ENCODE results near the gene THOC7. TPM values are rescaled to one million over a fixed set of nuclear protein-coding genes. Genes with fewer than 3 reads are reported as not detected.
A peak's percentile ranks its signal among the peaks of the same experiment; 100 is the strongest.

The THOC7 gene
- total RNA-seq, 1 donor from 2014 or later, result 43.3 TPM

GRCh38 chr3:63872135-63872924 is 8.7 kb upstream of the THOC7 start:
- Mint-ChIP-seq H3K9me3 (ENCODE audit: unreplicated experiment) (no peaks in the 10 kb centered on the region), H3K4me1 (ENCODE audit: low read depth, unreplicated experiment) (peaks cover 9% of the 10 kb centered on the region), H3K4me3 (ENCODE audit: unreplicated experiment) (no peak overlapping the region), H3K27ac (ENCODE audit: unreplicated experiment) (no peak overlapping the region), H3K36me3 (ENCODE audit: unreplicated experiment) (no peaks in the 10 kb centered on the region), H3K27me3 (ENCODE audit: unreplicated experiment) (no peaks in the 10 kb centered on the region)
- TF ChIP-seq CTCF (IDR thresholded peaks at IDR 0.05; ENCODE audit: partially characterized antibody, unreplicated experiment), result no peak
- DNase-seq, result no peak

- H3K4me3 Mint-ChIP-seq (ENCODE audit: unreplicated experiment), result no peak overlapping the region
- TF ChIP-seq CTCF (IDR thresholded peaks at IDR 0.05; ENCODE audit: partially characterized antibody, unreplicated experiment), result no peak
- H3K9me3 Mint-ChIP-seq (ENCODE audit: unreplicated experiment), result no peaks in the 10 kb centered on the region
- H3K4me1 Mint-ChIP-seq (ENCODE audit: low read depth, unreplicated experiment), result peaks cover 8% of the 10 kb centered on the region
- H3K27me3 Mint-ChIP-seq (ENCODE audit: unreplicated experiment), result no peaks in the 10 kb centered on the region
- H3K27ac Mint-ChIP-seq (ENCODE audit: unreplicated experiment), result no peak overlapping the region
- no peaks in the 10 kb centered on the region for H3K36me3 Mint-ChIP-seq (ENCODE audit: unreplicated experiment)
- no peak for DNase-seq
Observed at GRCh38 chr3:63870615-63871005, 7.0 kb upstream of the THOC7 start.

- peaks cover 8% of the 10 kb centered on the region for H3K4me1 Mint-ChIP-seq (ENCODE audit: low read depth, unreplicated experiment)
- H3K27me3 Mint-ChIP-seq (ENCODE audit: unreplicated experiment), result no peaks in the 10 kb centered on the region
- H3K27ac Mint-ChIP-seq (ENCODE audit: unreplicated experiment), result no peak overlapping the region
- TF ChIP-seq CTCF (IDR thresholded peaks at IDR 0.05; ENCODE audit: partially characterized antibody, unreplicated experiment), result no peak
- no peaks in the 10 kb centered on the region for H3K36me3 Mint-ChIP-seq (ENCODE audit: unreplicated experiment)
- no peak overlapping the region for H3K4me3 Mint-ChIP-seq (ENCODE audit: unreplicated experiment)
- no peak for DNase-seq
- H3K9me3 Mint-ChIP-seq (ENCODE audit: unreplicated experiment), result no peaks in the 10 kb centered on the region
Observed at GRCh38 chr3:63869940-63870614, 6.5 kb upstream of the THOC7 start.

GRCh38 chr3:63867225-63867624 is 3.6 kb upstream of the THOC7 start:
- Mint-ChIP-seq H3K27me3 (ENCODE audit: unreplicated experiment) (peaks cover 7% of the 10 kb centered on the region), H3K27ac (ENCODE audit: unreplicated experiment) (no peak overlapping the region), H3K36me3 (ENCODE audit: unreplicated experiment) (no peaks in the 10 kb centered on the region), H3K4me3 (ENCODE audit: unreplicated experiment) (no peak overlapping the region), H3K4me1 (ENCODE audit: low read depth, unreplicated experiment) (peaks cover 14% of the 10 kb centered on the region), H3K9me3 (ENCODE audit: unreplicated experiment) (peaks cover 7% of the 10 kb centered on the region)
- DNase-seq, result no peak
- no peak for TF ChIP-seq CTCF (IDR thresholded peaks at IDR 0.05; ENCODE audit: partially characterized antibody, unreplicated experiment)

GRCh38 chr3:63864965-63865327 is 1.3 kb upstream of the THOC7 start:
- H3K27ac Mint-ChIP-seq (ENCODE audit: unreplicated experiment), result peak overlapping the region; percentile 18
- H3K4me3 Mint-ChIP-seq (ENCODE audit: unreplicated experiment), result peak overlapping the region; percentile 83

More at GRCh38 chr3:63864965-63865327, 1.3 kb upstream of the THOC7 start:
- TF ChIP-seq CTCF (IDR thresholded peaks at IDR 0.05; ENCODE audit: partially characterized antibody, unreplicated experiment), result no peak
- peaks cover 8% of the 10 kb centered on the region for H3K27me3 Mint-ChIP-seq (ENCODE audit: unreplicated experiment)
- H3K9me3 Mint-ChIP-seq (ENCODE audit: unreplicated experiment), result peaks cover 9% of the 10 kb centered on the region
- H3K36me3 Mint-ChIP-seq (ENCODE audit: unreplicated experiment), result no peaks in the 10 kb centered on the region
- DNase-seq, result no peak
- H3K4me1 Mint-ChIP-seq (ENCODE audit: low read depth, unreplicated experiment), result peaks cover 10% of the 10 kb centered on the region
